ENCODE results near the gene DEFB114. TPM values are rescaled to one million over a fixed set of nuclear protein-coding genes. Genes with fewer than 3 reads are reported as not detected.

The DEFB114 gene
- total RNA-seq (not detected), polyA plus RNA-seq (not detected)

GRCh38 chr6:49964064-49964463, at the start of gene DEFB114:
Gene DEFB114, minus strand, starts transcription at chr6:49964164. Its CDS starts 59 bp downstream, at chr6:49964105.
- Mint-ChIP-seq H3K36me3 (no peaks in the 10 kb centered on the region), H3K27ac (no peak within 1 kb of the TSS), H3K9me3 (peaks cover 0 to 34% (median 3%) of the 10 kb centered on the region in 5 donors), H3K4me3 (no peak within 1 kb of the TSS), H3K4me1 (no peaks in the 10 kb centered on the region), H3K27me3 (no peaks in the 10 kb centered on the region)
- ChIA-PET CTCF (no interaction called here), POLR2A (no interaction called here)
- Histone ChIP-seq H3K9me3 (ENCODE audit: low read length) (no peaks in the 10 kb centered on the region), H3K27me3 (ENCODE audit: insufficient read depth, low read length, poor library complexity, severe bottlenecking) (no peaks in the 10 kb centered on the region), H3K36me3 (ENCODE audit: insufficient read depth, low read length) (no peaks in the 10 kb centered on the region), H3K27ac (ENCODE audit: low read depth, low read length) (no peak within 1 kb of the TSS), H3K4me1 (ENCODE audit: insufficient read depth, low read length) (no peaks in the 10 kb centered on the region), H3K4me3 (ENCODE audit: low read length) (no peak within 1 kb of the TSS)
- no peak for DNase-seq

DNA sequence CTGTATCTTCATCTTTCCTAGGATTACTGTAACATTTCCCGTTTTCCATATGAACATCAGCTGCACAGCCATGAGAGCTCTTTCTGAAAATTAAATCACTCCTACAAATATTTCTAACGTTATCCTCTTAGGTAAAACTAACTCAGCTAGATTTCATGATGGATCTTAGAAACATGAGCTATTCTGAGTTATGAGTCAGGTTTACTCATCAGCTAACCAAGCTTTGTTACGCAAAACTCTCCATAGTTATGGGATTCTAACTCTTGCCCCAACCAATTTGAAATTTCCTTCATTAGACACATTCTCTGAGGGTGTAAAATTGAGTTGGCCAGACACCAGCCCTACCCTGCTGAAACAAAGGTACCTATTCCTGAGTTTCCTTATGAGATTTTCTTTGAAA, 43.9 kb upstream of the DEFB114 start:
- H3K27me3 Mint-ChIP-seq: no peaks in the 10 kb centered on the region
- peaks cover 1 to 18% (median 4%) of the 10 kb centered on the region in 5 donors for H3K9me3 Mint-ChIP-seq
- H3K4me1 Mint-ChIP-seq: no peaks in the 10 kb centered on the region

GRCh38 chr6:50003139-50003538, 39.2 kb upstream of the DEFB114 start:
- no peaks in the 10 kb centered on the region for H3K36me3 Mint-ChIP-seq
- H3K9me3 Mint-ChIP-seq: peaks cover under 1 to 29% (median 4%) of the 10 kb centered on the region in 5 donors
- H3K4me1 Mint-ChIP-seq: no peaks in the 10 kb centered on the region
- ChIA-PET CTCF (no interaction called here), POLR2A (no interaction called here)
- no peaks in the 10 kb centered on the region for H3K36me3 ChIP-seq (ENCODE audit: insufficient read depth, low read length)
- no peak for DNase-seq
- no peaks in the 10 kb centered on the region for H3K9me3 ChIP-seq (ENCODE audit: low read length)
- H3K4me3 Mint-ChIP-seq: no peak overlapping the region
- no peaks in the 10 kb centered on the region for H3K4me1 ChIP-seq (ENCODE audit: insufficient read depth, low read length)
- no peak overlapping the region for H3K4me3 ChIP-seq (ENCODE audit: low read length)
- no peaks in the 10 kb centered on the region for H3K27me3 Mint-ChIP-seq
- H3K27ac Mint-ChIP-seq: no peak overlapping the region
- no peaks in the 10 kb centered on the region for H3K27me3 ChIP-seq (ENCODE audit: insufficient read depth, low read length, poor library complexity, severe bottlenecking)
- no peak overlapping the region for H3K27ac ChIP-seq (ENCODE audit: low read depth, low read length)

More for the DNA sequence above, 43.9 kb upstream of the DEFB114 start:
- ChIA-PET CTCF (no interaction called here), POLR2A (no interaction called here)
- DNase-seq: no peak
- no peaks in the 10 kb centered on the region for H3K4me1 ChIP-seq (ENCODE audit: insufficient read depth, low read length)
- H3K36me3 ChIP-seq (ENCODE audit: insufficient read depth, low read length): no peaks in the 10 kb centered on the region
- H3K27ac ChIP-seq (ENCODE audit: low read depth, low read length): no peak overlapping the region
- H3K27ac Mint-ChIP-seq: no peak overlapping the region
- no peak overlapping the region for H3K4me3 ChIP-seq (ENCODE audit: low read length)
- H3K9me3 ChIP-seq (ENCODE audit: low read length): no peaks in the 10 kb centered on the region
- no peaks in the 10 kb centered on the region for H3K36me3 Mint-ChIP-seq
- no peak overlapping the region for H3K4me3 Mint-ChIP-seq
- no peaks in the 10 kb centered on the region for H3K27me3 ChIP-seq (ENCODE audit: insufficient read depth, low read length, poor library complexity, severe bottlenecking)

GRCh38 chr6:49995278-49995677, 31.3 kb upstream of the DEFB114 start:
- H3K36me3 Mint-ChIP-seq: no peaks in the 10 kb centered on the region
- H3K27ac Mint-ChIP-seq: no peak overlapping the region
- Histone ChIP-seq H3K36me3 (ENCODE audit: insufficient read depth, low read length) (no peaks in the 10 kb centered on the region), H3K27ac (ENCODE audit: low read depth, low read length) (no peak overlapping the region), H3K27me3 (ENCODE audit: insufficient read depth, low read length, poor library complexity, severe bottlenecking) (no peaks in the 10 kb centered on the region), H3K4me1 (ENCODE audit: insufficient read depth, low read length) (no peaks in the 10 kb centered on the region), H3K4me3 (ENCODE audit: low read length) (no peak overlapping the region), H3K9me3 (ENCODE audit: low read length) (no peaks in the 10 kb centered on the region)
- no peak overlapping the region for H3K4me3 Mint-ChIP-seq
- ChIA-PET CTCF (no interaction called here), POLR2A (no interaction called here)
- no peak for DNase-seq
- H3K27me3 Mint-ChIP-seq: no peaks in the 10 kb centered on the region
- H3K9me3 Mint-ChIP-seq: peaks cover 0 to 10% (median 3%) of the 10 kb centered on the region in 5 donors
- no peaks in the 10 kb centered on the region for H3K4me1 Mint-ChIP-seq

- POLR2A ChIA-PET: no interaction called here
- H3K27me3 ChIP-seq (ENCODE audit: insufficient read depth, low read length, poor library complexity, severe bottlenecking): no peaks in the 10 kb centered on the region
- CTCF ChIA-PET: no interaction called here
- Mint-ChIP-seq H3K27me3 (no peaks in the 10 kb centered on the region), H3K4me3 (no peak overlapping the region), H3K9me3 (peaks cover 0 to 18% (median 4%) of the 10 kb centered on the region in 5 donors), H3K27ac (no peak overlapping the region), H3K36me3 (no peaks in the 10 kb centered on the region), H3K4me1 (no peaks in the 10 kb centered on the region)
- no peak for DNase-seq
- H3K4me1 ChIP-seq (ENCODE audit: insufficient read depth, low read length): no peaks in the 10 kb centered on the region
- H3K36me3 ChIP-seq (ENCODE audit: insufficient read depth, low read length): no peaks in the 10 kb centered on the region
- no peak overlapping the region for H3K27ac ChIP-seq (ENCODE audit: low read depth, low read length)
- H3K9me3 ChIP-seq (ENCODE audit: low read length): no peaks in the 10 kb centered on the region
- no peak overlapping the region for H3K4me3 ChIP-seq (ENCODE audit: low read length)
These were observed 24.9 kb upstream of the DEFB114 start for GRCh38 chr6:49988900-49989299.

DNA sequence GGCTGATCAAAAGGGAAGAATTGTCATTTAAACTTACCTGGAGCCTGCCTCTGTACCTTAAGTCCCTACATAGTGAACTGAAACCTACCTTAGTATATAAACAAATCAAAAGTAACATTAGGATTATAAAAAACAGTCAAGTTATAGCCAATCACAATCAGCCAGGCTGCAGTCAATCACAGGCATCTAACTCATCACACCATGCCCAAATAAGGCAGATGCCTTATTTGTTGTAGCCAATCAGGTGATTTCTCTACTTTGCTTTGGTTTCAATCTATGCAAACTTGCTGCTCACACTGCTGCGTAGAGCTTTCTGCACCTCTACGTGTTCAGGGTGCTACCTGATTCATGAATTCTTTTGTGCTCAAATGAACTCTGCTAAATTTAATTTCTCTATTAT, 23.8 kb upstream of the DEFB114 start:
- ChIA-PET CTCF (no interaction called here), POLR2A (no interaction called here)
- Mint-ChIP-seq H3K27me3 (no peaks in the 10 kb centered on the region), H3K4me1 (no peaks in the 10 kb centered on the region), H3K4me3 (no peak overlapping the region), H3K27ac (no peak overlapping the region), H3K36me3 (no peaks in the 10 kb centered on the region), H3K9me3 (peaks cover 0 to 12% (median 4%) of the 10 kb centered on the region in 5 donors)
- Histone ChIP-seq H3K9me3 (ENCODE audit: low read length) (no peaks in the 10 kb centered on the region), H3K36me3 (ENCODE audit: insufficient read depth, low read length) (no peaks in the 10 kb centered on the region), H3K27me3 (ENCODE audit: insufficient read depth, low read length, poor library complexity, severe bottlenecking) (no peaks in the 10 kb centered on the region), H3K27ac (ENCODE audit: low read depth, low read length) (no peak overlapping the region), H3K4me1 (ENCODE audit: insufficient read depth, low read length) (no peaks in the 10 kb centered on the region), H3K4me3 (ENCODE audit: low read length) (no peak overlapping the region)
- DNase-seq: no peak

DNA sequence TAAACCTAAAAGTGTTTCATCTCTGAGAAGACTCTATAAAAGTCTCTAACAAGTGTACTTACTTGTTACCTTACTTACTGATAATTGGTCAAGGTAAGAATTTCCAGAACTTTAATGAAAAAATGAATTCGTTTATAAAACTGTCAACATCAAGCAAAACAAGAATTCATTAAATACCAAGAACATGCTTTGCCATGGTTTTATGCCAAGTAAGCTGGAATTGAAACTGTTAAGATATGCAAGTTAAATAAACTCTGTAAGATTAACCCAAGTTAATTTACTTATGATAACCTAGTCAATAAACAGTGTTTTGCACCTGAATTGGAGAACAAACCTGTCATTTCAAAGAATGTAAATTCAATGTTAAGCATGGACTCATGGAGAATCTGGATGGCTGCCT, 22.6 kb upstream of the DEFB114 start:
- CTCF ChIA-PET: no interaction called here
- Histone ChIP-seq H3K4me1 (ENCODE audit: insufficient read depth, low read length) (no peaks in the 10 kb centered on the region), H3K4me3 (ENCODE audit: low read length) (no peak overlapping the region), H3K27me3 (ENCODE audit: insufficient read depth, low read length, poor library complexity, severe bottlenecking) (no peaks in the 10 kb centered on the region), H3K27ac (ENCODE audit: low read depth, low read length) (no peak overlapping the region), H3K36me3 (ENCODE audit: insufficient read depth, low read length) (no peaks in the 10 kb centered on the region), H3K9me3 (ENCODE audit: low read length) (no peaks in the 10 kb centered on the region)
- H3K4me1 Mint-ChIP-seq: no peaks in the 10 kb centered on the region
- POLR2A ChIA-PET: no interaction called here
- no peak overlapping the region for H3K4me3 Mint-ChIP-seq
- H3K27me3 Mint-ChIP-seq: no peaks in the 10 kb centered on the region
- H3K27ac Mint-ChIP-seq: no peak overlapping the region
- H3K36me3 Mint-ChIP-seq: no peaks in the 10 kb centered on the region
- no peak for DNase-seq
- peaks cover 2 to 13% (median 4%) of the 10 kb centered on the region in 5 donors for H3K9me3 Mint-ChIP-seq

DNA sequence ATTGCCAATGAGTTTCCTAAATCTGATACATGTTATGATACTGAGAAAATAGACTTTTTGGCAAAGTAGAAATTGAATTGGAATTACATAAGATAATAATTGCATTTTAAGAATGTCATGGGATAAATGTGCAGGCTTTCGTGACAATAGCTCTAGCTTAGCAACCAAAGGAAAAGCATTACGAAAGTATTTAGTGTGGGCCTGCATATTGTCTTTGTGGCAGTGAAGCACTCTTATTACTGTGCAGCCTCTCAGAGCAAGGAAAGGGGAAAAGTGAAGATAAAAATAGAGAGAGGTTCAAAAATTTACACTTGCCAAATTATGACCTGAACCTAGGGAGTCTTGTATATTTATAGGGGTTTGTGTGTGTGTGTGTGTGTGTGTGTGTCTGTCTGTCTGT, 18.1 kb upstream of the DEFB114 start:
- H3K36me3 Mint-ChIP-seq: no peaks in the 10 kb centered on the region
- peaks cover 0 to 4% (median 0%) of the 10 kb centered on the region in 3 donors for H3K4me1 Mint-ChIP-seq
- H3K27me3 Mint-ChIP-seq: no peaks in the 10 kb centered on the region
- H3K4me3 Mint-ChIP-seq: no peak overlapping the region
- Histone ChIP-seq H3K4me3 (ENCODE audit: low read length) (no peak overlapping the region), H3K36me3 (ENCODE audit: insufficient read depth, low read length) (no peaks in the 10 kb centered on the region), H3K27me3 (ENCODE audit: insufficient read depth, low read length, poor library complexity, severe bottlenecking) (no peaks in the 10 kb centered on the region), H3K4me1 (ENCODE audit: insufficient read depth, low read length) (no peaks in the 10 kb centered on the region), H3K9me3 (ENCODE audit: low read length) (no peaks in the 10 kb centered on the region), H3K27ac (ENCODE audit: low read depth, low read length) (no peak overlapping the region)
- H3K27ac Mint-ChIP-seq: no peak overlapping the region
- CTCF ChIA-PET: no interaction called here
- H3K9me3 Mint-ChIP-seq: peaks cover 0 to 13% (median 9%) of the 10 kb centered on the region in 5 donors
- no peak for DNase-seq
- POLR2A ChIA-PET: no interaction called here

GRCh38 chr6:49980898-49981297, 16.9 kb upstream of the DEFB114 start:
- Histone ChIP-seq H3K27me3 (ENCODE audit: insufficient read depth, low read length, poor library complexity, severe bottlenecking) (no peaks in the 10 kb centered on the region), H3K27ac (ENCODE audit: low read depth, low read length) (no peak overlapping the region), H3K9me3 (ENCODE audit: low read length) (no peaks in the 10 kb centered on the region), H3K4me1 (ENCODE audit: insufficient read depth, low read length) (no peaks in the 10 kb centered on the region), H3K4me3 (ENCODE audit: low read length) (no peak overlapping the region), H3K36me3 (ENCODE audit: insufficient read depth, low read length) (no peaks in the 10 kb centered on the region)
- peaks cover 0 to 10% (median 9%) of the 10 kb centered on the region in 5 donors for H3K9me3 Mint-ChIP-seq
- no peaks in the 10 kb centered on the region for H3K36me3 Mint-ChIP-seq
- DNase-seq: no peak
- ChIA-PET POLR2A (no interaction called here), CTCF (no interaction called here)
- H3K4me1 Mint-ChIP-seq: peaks cover 0 to 4% (median 0%) of the 10 kb centered on the region in 3 donors
- no peak overlapping the region for H3K4me3 Mint-ChIP-seq
- H3K27ac Mint-ChIP-seq: no peak overlapping the region
- H3K27me3 Mint-ChIP-seq: no peaks in the 10 kb centered on the region
